Hepatocyte (in vitro differentiated cells): ENCODE data around the gene ANKRD50.

Experiments
- EZH2phosphoT487 ChIP-seq: fragments of 200-600 bp; sonication (generic); IDR thresholded peaks from one replicate; pipeline ENCODE4 v1.6.1; 2018; ENCODE audit warnings: antibody characterized with exemption, mild to moderate bottlenecking, low read depth, moderate library complexity; ENCODE audit not compliant: unreplicated experiment, severe bottlenecking
- TF ChIP-seq, protein P1 (sequence below): fragments of 200-600 bp; sonication (generic); IDR thresholded peaks from 2 replicates; pipeline ENCODE4 v1.5.1; 2016; ENCODE audit warnings: antibody characterized with exemption, mild to moderate bottlenecking; ENCODE audit not compliant: poor library complexity

DNA sequence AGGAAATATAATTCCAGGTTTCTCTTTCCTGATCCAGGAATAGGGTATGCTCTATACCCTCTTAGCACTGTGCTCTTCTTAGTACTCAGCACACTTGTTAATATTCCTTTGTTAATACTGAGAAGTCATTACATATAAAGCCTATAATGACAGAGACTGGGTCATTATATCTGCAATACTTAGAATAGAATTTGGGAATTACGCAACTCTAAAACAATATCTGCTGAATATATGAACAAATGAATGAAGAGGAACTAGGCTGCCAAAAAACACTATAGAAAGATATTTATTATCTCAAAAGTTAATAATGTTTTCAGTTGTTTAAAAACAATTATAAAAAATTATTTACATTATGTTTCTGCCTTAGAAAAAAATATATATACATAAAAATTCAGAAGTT lies 36.4 kb upstream of the ANKRD50 start:
- TF ChIP-seq, protein P1, sequence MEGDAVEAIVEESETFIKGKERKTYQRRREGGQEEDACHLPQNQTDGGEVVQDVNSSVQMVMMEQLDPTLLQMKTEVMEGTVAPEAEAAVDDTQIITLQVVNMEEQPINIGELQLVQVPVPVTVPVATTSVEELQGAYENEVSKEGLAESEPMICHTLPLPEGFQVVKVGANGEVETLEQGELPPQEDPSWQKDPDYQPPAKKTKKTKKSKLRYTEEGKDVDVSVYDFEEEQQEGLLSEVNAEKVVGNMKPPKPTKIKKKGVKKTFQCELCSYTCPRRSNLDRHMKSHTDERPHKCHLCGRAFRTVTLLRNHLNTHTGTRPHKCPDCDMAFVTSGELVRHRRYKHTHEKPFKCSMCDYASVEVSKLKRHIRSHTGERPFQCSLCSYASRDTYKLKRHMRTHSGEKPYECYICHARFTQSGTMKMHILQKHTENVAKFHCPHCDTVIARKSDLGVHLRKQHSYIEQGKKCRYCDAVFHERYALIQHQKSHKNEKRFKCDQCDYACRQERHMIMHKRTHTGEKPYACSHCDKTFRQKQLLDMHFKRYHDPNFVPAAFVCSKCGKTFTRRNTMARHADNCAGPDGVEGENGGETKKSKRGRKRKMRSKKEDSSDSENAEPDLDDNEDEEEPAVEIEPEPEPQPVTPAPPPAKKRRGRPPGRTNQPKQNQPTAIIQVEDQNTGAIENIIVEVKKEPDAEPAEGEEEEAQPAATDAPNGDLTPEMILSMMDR = no peak
- TF ChIP-seq EZH2phosphoT487 = no peak
